A673 (cell line): ENCODE data around the gene LCORL. TPM values are rescaled to one million over a fixed set of nuclear protein-coding genes. Genes with fewer than 3 reads are reported as not detected.

Source experiments
- BruUV-seq: library from RNA; stranded (reverse); fragments of 400-500 nt; replicated peaks from 2 replicates; lab custom pipeline; 2021; lab: Mats Ljungman, UMichigan
- CTCF ChIA-PET: fragments of 300-600 bp; sonication (Branson Sonifier 250); formaldehyde crosslinking; loops from one replicate; lab custom pipeline; 2022; ENCODE audit warnings: antibody characterized with exemption; lab: Charles Lee
- POLR2A ChIA-PET: fragments of 300-600 bp; sonication (Branson Sonifier 250); formaldehyde crosslinking; loops from one replicate; lab custom pipeline; 2022; ENCODE audit warnings: antibody characterized with exemption; ENCODE audit not compliant: low non-redundant PET; lab: Charles Lee
- DNase-seq: peaks from one replicate; pipeline ENCODE4 v3.0.0-alpha.2; 2015; ENCODE audit warnings: low spot score
- H3K27ac ChIP-seq: fragments of 200-600 bp; sonication (generic); 2 replicates; pipeline ENCODE4 v1.5.1; 2016; ENCODE audit warnings: mixed run types, low read depth, mild to moderate bottlenecking, mixed read lengths, antibody characterized with exemption, low read length; ENCODE audit not compliant: poor library complexity, severe bottlenecking
- H3K27me3 ChIP-seq: fragments of 200-600 bp; sonication (generic); replicated peaks from 2 replicates; pipeline ENCODE4 v1.6.1; 2017; ENCODE audit warnings: mixed run types, low read depth, mild to moderate bottlenecking, mixed read lengths, antibody characterized with exemption, low read length; ENCODE audit not compliant: insufficient read depth, poor library complexity
- H3K36me3 ChIP-seq: fragments of 200-600 bp; sonication (generic); 2 replicates; pipeline ENCODE4 v1.6.1; 2016; ENCODE audit warnings: mixed run types, mild to moderate bottlenecking, mixed read lengths, antibody characterized with exemption, low read length; ENCODE audit not compliant: insufficient read depth, poor library complexity, severe bottlenecking
- H3K4me1 ChIP-seq: fragments of 200-600 bp; sonication (generic); 2 replicates; pipeline ENCODE4 v1.6.1; 2017; ENCODE audit warnings: mixed run types, mild to moderate bottlenecking, mixed read lengths, antibody characterized with exemption, low read length; ENCODE audit not compliant: insufficient read depth, poor library complexity, severe bottlenecking
- H3K4me3 ChIP-seq: fragments of 200-600 bp; sonication (generic); 2 replicates; pipeline ENCODE4 v1.5.1; 2016; ENCODE audit warnings: low read depth, mixed run types, mild to moderate bottlenecking, mixed read lengths, low read length; ENCODE audit not compliant: poor library complexity, severe bottlenecking
- H3K9me3 ChIP-seq: fragments of 200-600 bp; sonication (generic); 2 replicates; pipeline ENCODE4 v1.6.1; 2016; ENCODE audit warnings: mixed run types, low read depth, mild to moderate bottlenecking, mixed read lengths, antibody characterized with exemption, low read length; ENCODE audit not compliant: poor library complexity, severe bottlenecking
- EZH2 ChIP-seq: fragments of 200-600 bp; sonication (generic); IDR thresholded peaks from 2 replicates; pipeline ENCODE4 v1.6.1; 2017; ENCODE audit warnings: borderline replicate concordance, low read depth, mild to moderate bottlenecking, mixed read lengths, antibody characterized with exemption, low read length; ENCODE audit not compliant: poor library complexity, severe bottlenecking
- intact Hi-C: fragments of 100-400 bp; cut with micrococcal nuclease; formaldehyde crosslinking; loops from one replicate; pipeline ENCODE4 v1.10.0; 2022; ENCODE audit not compliant: unreplicated experiment
- total RNA-seq: library from RNA; stranded (reverse); gene quantifications from 2 replicates; pipeline ENCODE4 v1.2.3, GENCODE V29; 2021
- TF ChIP-seq, protein P1 (sequence below): fragments of 300-800, 200-600 bp; sonication (generic); conservative IDR thresholded peaks from 2 replicates; pipeline ENCODE4 v1.5.1; 2017; ENCODE audit warnings: low read depth, mild to moderate bottlenecking, antibody characterized with exemption, low read length, moderate library complexity, mixed read lengths

The LCORL gene
- total RNA-seq, 1 experiment from 2014 or later, result 29.7 TPM

DNA sequence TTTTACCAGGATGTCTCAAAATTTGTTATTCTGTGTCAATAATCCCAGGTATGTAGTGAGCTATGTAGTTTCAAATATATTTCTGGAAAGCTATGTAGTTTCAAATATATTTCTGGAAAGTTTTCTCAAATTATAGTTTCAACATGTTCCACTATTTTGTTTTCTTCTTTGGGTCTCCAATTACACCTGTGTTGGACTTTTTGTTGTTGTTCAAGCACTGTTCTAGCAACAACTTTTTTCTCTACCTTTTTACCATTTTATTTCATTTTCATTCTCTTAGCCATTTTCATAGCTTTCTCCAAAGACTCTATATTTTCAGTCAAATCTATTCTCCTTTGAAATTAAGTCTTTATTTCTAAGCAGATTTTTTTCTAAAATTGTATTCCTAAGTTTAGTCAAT is 88.4 kb downstream of the LCORL start:
- intact Hi-C loops, result no loop called here
- CTCF ChIA-PET, result no interaction called here
- Histone ChIP-seq H3K4me3 (no peak overlapping the region), H3K27ac (no peak overlapping the region), H3K27me3 (no peaks in the 10 kb centered on the region), H3K9me3 (no peaks in the 10 kb centered on the region), H3K36me3 (peaks cover 6% of the 10 kb centered on the region), H3K4me1 (no peaks in the 10 kb centered on the region)
- no peak for DNase-seq
- POLR2A ChIA-PET, result no interaction called here
- BruUV-seq, result TSS peak; percentile 14
- TF ChIP-seq, protein P1, sequence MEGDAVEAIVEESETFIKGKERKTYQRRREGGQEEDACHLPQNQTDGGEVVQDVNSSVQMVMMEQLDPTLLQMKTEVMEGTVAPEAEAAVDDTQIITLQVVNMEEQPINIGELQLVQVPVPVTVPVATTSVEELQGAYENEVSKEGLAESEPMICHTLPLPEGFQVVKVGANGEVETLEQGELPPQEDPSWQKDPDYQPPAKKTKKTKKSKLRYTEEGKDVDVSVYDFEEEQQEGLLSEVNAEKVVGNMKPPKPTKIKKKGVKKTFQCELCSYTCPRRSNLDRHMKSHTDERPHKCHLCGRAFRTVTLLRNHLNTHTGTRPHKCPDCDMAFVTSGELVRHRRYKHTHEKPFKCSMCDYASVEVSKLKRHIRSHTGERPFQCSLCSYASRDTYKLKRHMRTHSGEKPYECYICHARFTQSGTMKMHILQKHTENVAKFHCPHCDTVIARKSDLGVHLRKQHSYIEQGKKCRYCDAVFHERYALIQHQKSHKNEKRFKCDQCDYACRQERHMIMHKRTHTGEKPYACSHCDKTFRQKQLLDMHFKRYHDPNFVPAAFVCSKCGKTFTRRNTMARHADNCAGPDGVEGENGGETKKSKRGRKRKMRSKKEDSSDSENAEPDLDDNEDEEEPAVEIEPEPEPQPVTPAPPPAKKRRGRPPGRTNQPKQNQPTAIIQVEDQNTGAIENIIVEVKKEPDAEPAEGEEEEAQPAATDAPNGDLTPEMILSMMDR, result no peak
- no peak for TF ChIP-seq EZH2

DNA sequence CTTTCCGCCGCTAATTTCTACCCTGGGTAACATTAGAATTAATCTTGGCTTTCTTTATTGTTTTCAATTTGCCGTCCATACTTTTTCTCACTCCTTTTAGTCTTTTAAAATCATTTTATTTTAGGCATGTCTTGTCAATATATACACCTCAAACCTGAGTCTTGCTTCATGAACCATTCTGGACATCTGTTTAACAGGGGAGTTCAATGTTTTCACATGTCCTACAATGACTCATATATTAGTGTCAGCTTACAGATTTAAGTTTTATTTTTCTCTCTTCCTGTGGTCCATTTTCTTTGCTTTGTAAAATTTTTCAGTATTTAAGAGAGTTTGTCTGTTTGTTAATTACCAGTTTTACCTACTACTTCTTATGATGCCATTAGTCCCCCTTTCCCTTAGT is 89.5 kb downstream of the LCORL start:
- CTCF ChIA-PET, result no interaction called here
- no TSS peak for BruUV-seq

DNA sequence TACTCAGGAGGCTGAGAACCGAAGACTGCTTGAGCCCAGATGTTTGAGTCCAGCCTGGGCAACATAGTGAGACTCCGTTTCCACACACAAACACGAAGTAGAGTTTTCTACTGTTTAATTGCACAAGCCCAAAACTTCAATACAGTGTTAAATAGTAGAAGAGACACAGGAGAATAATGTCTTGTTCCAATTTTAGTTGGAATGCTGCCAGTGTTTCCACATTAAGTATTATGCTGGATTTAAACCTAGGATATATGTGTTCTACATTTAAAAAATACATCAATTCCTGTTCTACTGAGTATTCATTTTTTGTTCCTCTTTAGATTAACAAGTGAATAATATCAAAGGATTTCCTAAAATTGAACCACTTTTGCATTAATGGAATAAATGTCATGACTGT is 91.3 kb downstream of the LCORL start:
- CTCF ChIA-PET, result no interaction called here
- Histone ChIP-seq H3K27ac (no peak overlapping the region), H3K4me3 (no peak overlapping the region), H3K27me3 (no peaks in the 10 kb centered on the region), H3K9me3 (no peaks in the 10 kb centered on the region), H3K36me3 (peaks cover 6% of the 10 kb centered on the region), H3K4me1 (no peaks in the 10 kb centered on the region)
- TF ChIP-seq EZH2, result no peak
- TF ChIP-seq, protein P1, result no peak
- BruUV-seq, result no TSS peak
- intact Hi-C loops, result no loop called here
- POLR2A ChIA-PET, result no interaction called here
- DNase-seq, result no peak

More for the DNA sequence above, 89.5 kb downstream of the LCORL start:
- TF ChIP-seq, protein P1, result no peak
- no peak for TF ChIP-seq EZH2
- no peak for DNase-seq
- intact Hi-C loops, result no loop called here
- no peaks in the 10 kb centered on the region for H3K27me3 ChIP-seq
- POLR2A ChIA-PET, result no interaction called here
- H3K4me1 ChIP-seq, result no peaks in the 10 kb centered on the region
- no peaks in the 10 kb centered on the region for H3K9me3 ChIP-seq
- peaks cover 6% of the 10 kb centered on the region for H3K36me3 ChIP-seq
- H3K4me3 ChIP-seq, result no peak overlapping the region
- H3K27ac ChIP-seq, result no peak overlapping the region
